Heart right ventricle (tissue), 16 donors: ENCODE data around the gene ADAM17. TPM values are rescaled to one million over a fixed set of nuclear protein-coding genes. Genes with fewer than 3 reads are reported as not detected.
A peak's percentile ranks its signal among the peaks of the same experiment; 100 is the strongest.

Experiments
- ATAC-seq, 8 donors: fragments of 200-7000 bp; cut with Tn5 transposase; one replicate each; pipeline ENCODE4 v1.9.1; 2020; ENCODE audit warnings: mild to moderate bottlenecking in 8 of 8, moderate library complexity in 8 of 8, moderate number of reproducible peaks in 1 of 8
- DNase-seq, 2 donors: peaks; one replicate each; pipeline ENCODE4 v3.0.0-alpha.2; 2020
- H3K27ac ChIP-seq, 10 donors: fragments of 200-600 bp; sonication (generic) in 2 of 10; one replicate each; pipeline versions ENCODE4 v1.5.0 to v1.8.0; 2020 to 2022; ENCODE audit warnings: mild to moderate bottlenecking in 3 of 10
- H3K27me3 ChIP-seq, 7 donors: fragments of 200-600 bp; one replicate each; pipeline ENCODE4 v1.8.0; 2021 to 2022; ENCODE audit warnings: mild to moderate bottlenecking in 2 of 7
- H3K36me3 ChIP-seq, 9 donors: fragments of 200-600 bp; sonication (generic) in 1 of 9; one replicate each; pipeline versions ENCODE4 v1.5.0 to v1.8.0; 2020 to 2022; ENCODE audit warnings: mild to moderate bottlenecking in 2 of 9
- H3K4me1 ChIP-seq, 9 donors: fragments of 200-600 bp; sonication (generic) in 1 of 9; one replicate each; pipeline versions ENCODE4 v1.5.0 to v1.8.0; 2020 to 2022; ENCODE audit warnings: mild to moderate bottlenecking in 4 of 9
- H3K4me3 ChIP-seq, 10 donors: fragments of 200-600 bp; sonication (generic) in 2 of 10; one replicate each; pipeline versions ENCODE4 v1.5.0 to v1.8.0; 2020 to 2022; ENCODE audit warnings: mild to moderate bottlenecking in 7 of 10, moderate library complexity in 2 of 10
- H3K9me3 ChIP-seq, 11 donors: fragments of 200-600 bp in 10 of 11; sonication (generic) in 2 of 11; one replicate each; pipeline versions ENCODE4 v1.5.0 to v1.8.0; 2013 to 2022; ENCODE audit warnings: mild to moderate bottlenecking in 2 of 11, control low read depth in 1 of 11, moderate library complexity in 1 of 11
- CTCF ChIP-seq, 9 donors: fragments of 200-600 bp; sonication (generic) in 2 of 9; IDR thresholded peaks; one replicate each; pipeline versions ENCODE4 v1.5.0 to v1.8.0; 2021 to 2022; ENCODE audit warnings: antibody characterized with exemption in 9 of 9, mild to moderate bottlenecking in 5 of 9, moderate library complexity in 1 of 9
- WGBS, 2 donors: extraction: QIAGEN DNeasy Blood & Tissue Kit; methylation state at CpG; one replicate each; pipeline ENCODE4 v1.1.7; 2013; ENCODE audit warnings: inconsistent platforms in 1 of 2; 5-methylcytosine and 5-hydroxymethylcytosine counted together
- intact Hi-C, 10 donors: fragments of 100-400 bp; cut with DNase I; formaldehyde crosslinking; loops; one replicate each; pipeline versions ENCODE4 v1.11.1 to v1.14.2; 2022
- polyA plus RNA-seq, 2 donors: library from polyadenylated mRNA; stranded (reverse); fragments of 200-250 nt; gene quantifications; one replicate each; pipeline ENCODE4 v1.2.3, GENCODE V29; 2013
- total RNA-seq, 10 donors: library from RNA; stranded (reverse); fragmentation: NEBNext Ultra II Directional in 3 of 10; extraction: Animal tissue kit (Norgen Biotek cat#: 25700) in 3 of 10; gene quantifications; one replicate each; pipeline versions ENCODE4 v1.2.1 to v1.2.4, GENCODE V29; 2021 to 2023
- donor health status: Arrhythmogenic right ventricular cardiomyopathy.
- donor health status: ischemic (EF 13 %, LVEDD 7.1; RV severe dilation, severe dysfunction).
- donor health status: healthy with polysubstance abuse.
- donor health status: DM: no; HTN: yes; CAD: no.
- donor health status: DM: no; HTN: no; CAD: no.
- donor health status: ischemic (EF 25% LVEDD 6.9; RV normal size, moderate dysfunction).
- donor health status: ischemic (EF 25% LVEDD 5.7; RV mildly dilated, moderate dysfunction).
- donor health status: healthy.
- donor health status: DM: yes; HTN: yes; CAD: no.
- donor health status: Ischemic cardiomyopathy.
- donor health status: ischemic (EF 35%, LVEDD 5.7; RV mildly dilated, moderate dysfunction).
- donor health status: nonischemic (EF 11% LVEDD 7.7; RV severe dilation, severe dysfunction).
- donor health status: DM: yes; HTN: yes; CAD: no.
- donor health status: PGD.
- donor health status: ischemic (EF 29% LVEDD 5.4; RV normal size, mild dysfunction).
- donor health status: nonischemic (EF 23%, LVEDD 6.1; RV moderate dilation, normal function).

Gene ADAM17
- total and polyA plus RNA-seq, 12 donors, result 7.3 to 20.0 (median 13.8) TPM

- H3K4me3 ChIP-seq, result no peak overlapping the region
- ATAC-seq (no peak), DNase-seq (no peak)
- no peaks in the 10 kb centered on the region for H3K27me3 ChIP-seq
- WGBS, 2 donors, result 74 to 91% methylated on average over 4 of the region's 4 CpGs
- no peak for TF ChIP-seq CTCF (IDR thresholded peaks at IDR 0.05)
- H3K4me1 ChIP-seq, result peaks cover 0 to 51% (median 27%) of the 10 kb centered on the region in 9 donors
- H3K36me3 ChIP-seq, result no peaks in the 10 kb centered on the region
- peak overlapping the region in 9 of 10 donors; percentile 7 to 79 (median 58) for H3K27ac ChIP-seq
- no peaks in the 10 kb centered on the region for H3K9me3 ChIP-seq
- intact Hi-C loops, result loop anchor here in 2 of 10 donors (1.0 to 10.0 kb wide), 2 partner anchors 18 to 51 kb away; no protein-coding TSS in a partner anchor
Observed at GRCh38 chr2:9573840-9574239, 18.2 kb upstream of the ADAM17 start.

- peak overlapping the region in 3 of 10 donors; percentile 14 to 79 (median 51) for H3K27ac ChIP-seq
- WGBS, 2 donors, result 96 to 100% methylated on average over 1 of the region's 1 CpG
- H3K4me3 ChIP-seq, result no peak overlapping the region
- H3K36me3 ChIP-seq, result no peaks in the 10 kb centered on the region
- H3K27me3 ChIP-seq, result no peaks in the 10 kb centered on the region
- DNase-seq, result no peak
- ATAC-seq, result no peak
- TF ChIP-seq CTCF (IDR thresholded peaks at IDR 0.05), result no peak
- H3K4me1 ChIP-seq, result peaks cover 0 to 46% (median 27%) of the 10 kb centered on the region in 9 donors
- no peaks in the 10 kb centered on the region for H3K9me3 ChIP-seq
- intact Hi-C loops, result loop anchor here in 1 of 10 donors (10.0 kb wide), 1 partner anchor 52 kb away; no protein-coding TSS in a partner anchor
Observed at GRCh38 chr2:9573013-9573720, 17.5 kb upstream of the ADAM17 start.

GRCh38 chr2:9570182-9571060, 14.8 kb upstream of the ADAM17 start:
- peaks cover 0 to 42% (median 27%) of the 10 kb centered on the region in 9 donors for H3K4me1 ChIP-seq
- peak overlapping the region in 1 of 10 donors; percentile 15 for H3K27ac ChIP-seq
- H3K9me3 ChIP-seq, result no peaks in the 10 kb centered on the region
- no peak for TF ChIP-seq CTCF (IDR thresholded peaks at IDR 0.05)
- WGBS, 2 donors, result 66 to 75% methylated on average over 4 of the region's 4 CpGs
- DNase-seq (no peak), ATAC-seq (no peak)
- no peaks in the 10 kb centered on the region for H3K36me3 ChIP-seq
- intact Hi-C loops, result loop anchor here in 1 of 10 donors (10.0 kb wide), 1 partner anchor 54 kb away; no protein-coding TSS in a partner anchor
- no peaks in the 10 kb centered on the region for H3K27me3 ChIP-seq
- H3K4me3 ChIP-seq, result no peak overlapping the region
